Astrocyte of the cerebellum (primary cell): ENCODE results near the gene THAP10.
A peak's percentile ranks its signal among the peaks of the same experiment; 100 is the strongest.

ENCODE experiments used
- DNase-seq: peaks from one replicate; pipeline ENCODE4 v3.0.0-alpha.2; 2011; ENCODE audit warnings: low read depth
- H3K4me3 ChIP-seq: 2 replicates; pipeline ENCODE4 v1.5.1; 2011; ENCODE audit warnings: mild to moderate bottlenecking, low read depth, low read length, moderate library complexity
- in situ Hi-C: cut with HindIII; loops from 2 replicates; pipeline ENCODE4 v1.10.0; 2017; ENCODE audit warnings: low sequenced_read_pairs
- TF ChIP-seq, protein P1 (sequence below): IDR thresholded peaks from 2 replicates; pipeline ENCODE4 v1.5.1; 2012; ENCODE audit warnings: low read length, low read depth, moderate library complexity, mild to moderate bottlenecking; ENCODE audit errors: missing control alignments

THAP10 gene

DNA sequence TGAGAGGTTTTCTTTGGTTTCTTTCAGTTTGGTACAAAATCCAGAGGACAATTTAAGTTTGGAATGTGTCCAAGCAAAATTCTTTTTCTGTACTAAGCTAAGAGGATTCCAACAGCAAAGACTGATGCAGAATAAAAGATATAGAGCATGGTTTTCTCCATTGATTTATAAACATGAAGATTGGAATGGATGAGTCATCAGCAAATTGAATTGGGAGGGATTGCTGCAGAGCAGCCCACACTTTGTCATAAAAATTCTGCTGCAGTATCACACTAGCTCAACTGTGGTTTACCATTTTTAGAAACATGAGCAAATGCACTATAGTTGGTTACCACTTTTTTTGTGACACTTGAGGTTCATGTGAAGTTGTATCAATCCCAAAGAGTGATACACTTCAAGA is 22.2 kb downstream of the THAP10 start:
- TF ChIP-seq, protein P1, sequence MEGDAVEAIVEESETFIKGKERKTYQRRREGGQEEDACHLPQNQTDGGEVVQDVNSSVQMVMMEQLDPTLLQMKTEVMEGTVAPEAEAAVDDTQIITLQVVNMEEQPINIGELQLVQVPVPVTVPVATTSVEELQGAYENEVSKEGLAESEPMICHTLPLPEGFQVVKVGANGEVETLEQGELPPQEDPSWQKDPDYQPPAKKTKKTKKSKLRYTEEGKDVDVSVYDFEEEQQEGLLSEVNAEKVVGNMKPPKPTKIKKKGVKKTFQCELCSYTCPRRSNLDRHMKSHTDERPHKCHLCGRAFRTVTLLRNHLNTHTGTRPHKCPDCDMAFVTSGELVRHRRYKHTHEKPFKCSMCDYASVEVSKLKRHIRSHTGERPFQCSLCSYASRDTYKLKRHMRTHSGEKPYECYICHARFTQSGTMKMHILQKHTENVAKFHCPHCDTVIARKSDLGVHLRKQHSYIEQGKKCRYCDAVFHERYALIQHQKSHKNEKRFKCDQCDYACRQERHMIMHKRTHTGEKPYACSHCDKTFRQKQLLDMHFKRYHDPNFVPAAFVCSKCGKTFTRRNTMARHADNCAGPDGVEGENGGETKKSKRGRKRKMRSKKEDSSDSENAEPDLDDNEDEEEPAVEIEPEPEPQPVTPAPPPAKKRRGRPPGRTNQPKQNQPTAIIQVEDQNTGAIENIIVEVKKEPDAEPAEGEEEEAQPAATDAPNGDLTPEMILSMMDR = no peak
- no peak overlapping the region for H3K4me3 ChIP-seq
- peak; percentile 56 for DNase-seq
- in situ Hi-C loops = no loop called here

DNA sequence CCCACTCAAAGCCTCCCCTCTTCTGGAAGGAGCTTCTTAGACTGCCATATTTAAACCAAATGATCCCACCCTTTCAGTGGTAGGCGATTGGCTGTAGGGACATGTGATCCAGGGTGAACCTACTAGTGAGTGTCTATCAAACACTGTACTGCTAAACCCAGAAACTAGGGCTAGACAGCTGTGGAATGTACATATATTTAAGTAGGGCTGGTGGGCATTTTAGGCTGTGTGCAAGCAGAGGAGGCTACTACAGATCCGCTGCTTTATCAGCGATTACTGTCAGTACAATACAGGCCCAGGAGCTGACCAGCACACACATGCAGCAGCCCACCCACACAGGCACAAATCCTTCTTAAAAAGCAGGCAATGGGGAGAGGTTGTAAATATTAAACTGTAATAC is 22.9 kb downstream of the THAP10 start:
- in situ Hi-C loops = no loop called here
- no peak overlapping the region for H3K4me3 ChIP-seq
- TF ChIP-seq, protein P1 = no peak
- DNase-seq = no peak

DNA sequence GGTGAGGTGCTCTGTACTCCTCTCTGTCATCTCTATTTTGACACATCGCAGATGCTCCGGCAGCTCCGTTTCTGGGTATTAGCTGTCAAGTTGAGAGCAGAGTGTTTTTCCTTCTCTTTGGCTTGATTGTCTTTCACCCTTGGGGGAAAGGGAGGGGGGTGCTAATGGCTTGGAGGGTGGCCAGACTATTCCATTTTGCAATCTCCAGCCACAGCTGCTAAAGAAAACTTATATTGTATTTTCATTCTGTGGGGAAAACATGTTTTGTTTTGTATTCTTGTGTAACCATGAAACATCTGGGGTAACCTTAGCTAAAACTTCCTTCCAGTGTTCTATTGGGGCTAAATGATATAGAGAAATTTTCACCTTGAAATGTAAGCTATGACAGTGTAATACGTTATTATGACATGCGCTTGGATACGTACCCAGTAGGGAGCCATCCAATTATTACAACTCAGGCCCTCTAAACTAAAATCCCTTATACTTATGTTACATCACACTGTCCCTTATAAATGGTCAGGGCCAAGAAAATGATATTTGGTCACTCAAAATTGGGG is 24.2 kb downstream of the THAP10 start:
- TF ChIP-seq, protein P1 = no peak

DNA sequence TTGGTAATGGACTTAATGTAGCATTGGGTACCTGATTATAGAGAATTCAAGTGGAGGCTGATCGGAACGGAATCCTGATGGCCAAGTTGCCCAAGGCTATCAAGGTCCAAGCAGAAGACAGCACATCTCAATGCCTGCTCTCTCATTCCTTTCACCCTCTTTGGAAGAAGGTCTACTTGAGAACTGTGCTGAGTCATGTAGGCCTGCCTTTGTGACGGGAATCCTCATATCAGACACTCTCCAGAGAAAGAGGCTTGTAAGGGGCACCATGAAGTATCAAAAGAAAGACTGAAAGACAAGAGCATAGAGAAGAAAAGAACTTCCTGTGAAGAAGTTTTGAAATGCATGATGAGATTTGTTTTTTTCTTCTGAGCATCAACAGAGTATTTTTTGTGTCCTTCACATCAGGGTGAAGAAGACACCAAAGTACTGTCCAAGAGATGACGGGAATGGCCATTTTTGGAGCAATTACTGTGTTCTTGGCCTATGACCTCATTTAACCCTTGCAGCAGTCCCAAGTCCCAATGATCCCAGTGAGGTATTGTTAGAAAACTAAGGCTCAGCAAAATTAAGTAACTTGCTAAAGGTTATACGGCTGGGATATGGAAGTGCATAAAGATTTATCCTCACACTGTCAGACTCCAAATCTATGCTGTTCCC is 25.1 kb downstream of the THAP10 start:
- in situ Hi-C loops = no loop called here
- TF ChIP-seq, protein P1 = no peak
- DNase-seq = no peak
- no peak overlapping the region for H3K4me3 ChIP-seq

More for the DNA sequence above, 24.2 kb downstream of the THAP10 start:
- in situ Hi-C loops = no loop called here
- H3K4me3 ChIP-seq = no peak overlapping the region
- peak; percentile 44 for DNase-seq

DNA sequence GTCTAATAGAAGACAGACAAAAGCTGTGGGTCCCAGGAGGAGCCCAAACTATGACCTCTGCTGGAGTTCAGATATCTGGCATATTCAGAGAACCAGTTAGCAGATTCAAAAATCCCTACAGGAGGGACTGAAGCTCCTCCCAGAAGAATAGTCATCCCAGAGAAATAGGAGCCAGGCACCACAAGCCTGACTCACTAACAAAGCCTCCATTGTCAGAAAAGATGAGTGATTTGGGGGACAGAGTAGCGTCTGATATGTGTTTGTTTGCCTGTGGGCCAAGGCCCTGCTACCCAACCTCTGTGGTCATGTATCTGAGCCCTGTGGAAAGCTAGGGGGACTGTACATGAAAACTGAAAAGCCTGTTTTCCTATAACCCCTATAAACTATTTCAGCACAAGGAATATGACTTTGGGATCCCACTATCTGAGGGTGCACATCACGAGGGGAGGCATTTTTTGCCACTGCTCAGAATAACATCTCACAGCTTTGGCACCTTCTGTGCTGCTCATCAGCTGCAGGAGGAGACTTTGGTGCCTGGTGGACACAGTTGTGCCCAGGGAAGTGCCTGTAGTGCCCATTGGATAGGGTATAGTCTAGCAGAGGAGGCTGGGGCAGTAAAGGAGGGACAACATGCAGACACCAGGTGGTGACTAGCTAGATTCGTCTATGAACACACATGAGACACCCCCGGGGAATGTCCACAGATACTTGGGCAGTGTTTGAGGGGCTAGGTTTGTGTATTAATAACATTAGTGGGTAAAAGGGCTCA is 28.6 kb downstream of the THAP10 start:
- peak; percentile 74 for DNase-seq

DNA sequence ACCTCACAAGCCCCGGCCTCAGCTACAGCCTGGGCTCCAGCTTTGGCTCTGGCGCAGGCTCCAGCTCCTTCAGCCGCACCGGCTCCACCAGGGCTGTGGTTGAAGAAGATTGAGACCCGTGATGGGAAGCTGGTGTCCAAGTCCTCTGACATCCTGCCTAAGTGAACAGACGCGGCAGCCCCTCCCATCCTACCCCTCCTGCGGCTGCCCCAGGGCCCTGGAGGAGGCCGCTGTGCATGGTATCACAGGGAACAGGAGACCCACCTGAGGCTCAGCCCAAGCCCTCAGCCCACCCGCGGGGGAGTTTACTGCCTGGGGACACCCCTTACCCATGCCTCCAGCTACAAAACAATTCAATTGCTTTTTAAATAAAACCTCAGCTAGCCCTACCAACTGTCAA is 32.2 kb downstream of the THAP10 start:
- in situ Hi-C loops = no loop called here
- TF ChIP-seq, protein P1 = no peak
- H3K4me3 ChIP-seq = no peak overlapping the region
- DNase-seq = no peak

More for the DNA sequence above, 28.6 kb downstream of the THAP10 start:
- H3K4me3 ChIP-seq = no peak overlapping the region
- in situ Hi-C loops = no loop called here
- TF ChIP-seq, protein P1 = no peak
